Right lobe of liver (tissue), 6 donors: Measurements from ENCODE around the gene FTO. TPM values are rescaled to one million over a fixed set of nuclear protein-coding genes. Genes with fewer than 3 reads are reported as not detected.

Experiments used
- ATAC-seq, 4 donors: fragments of 200-7000 bp; cut with Tn5 transposase; one replicate each; pipeline ENCODE4 v1.9.1; 2020; ENCODE audit warnings: mild to moderate bottlenecking in 4 of 4, moderate library complexity in 4 of 4
- DNase-seq, 3 donors: peaks; one replicate each; pipeline ENCODE4 v3.0.0-alpha.2; 2020
- H3K27ac ChIP-seq, 3 donors: fragments of 200-600 bp; one replicate each; pipeline ENCODE4 v1.8.0; 2022
- H3K27me3 ChIP-seq, 2 donors: fragments of 200-600 bp; one replicate each; pipeline ENCODE4 v1.8.0; 2022
- H3K36me3 ChIP-seq, 4 donors: fragments of 200-600 bp; sonication (generic) in 1 of 4; one replicate each; pipeline versions ENCODE4 v1.5.1 to v1.8.0; 2017 to 2022; ENCODE audit warnings: control low read depth in 1 of 4
- H3K4me1 ChIP-seq, 4 donors: fragments of 200-600 bp; sonication (generic) in 1 of 4; one replicate each; pipeline versions ENCODE4 v1.5.1 to v1.8.0; 2017 to 2022; ENCODE audit warnings: control low read depth in 1 of 4
- H3K4me3 ChIP-seq, 3 donors: fragments of 200-600 bp; one replicate each; pipeline ENCODE4 v1.8.0; 2022
- H3K9me3 ChIP-seq, 4 donors: fragments of 200-600 bp; sonication (generic) in 1 of 4; one replicate each; pipeline versions ENCODE4 v1.5.1 to v1.8.0; 2017 to 2022; ENCODE audit warnings: control low read depth in 1 of 4
- POLR2A ChIP-seq: fragments of 450-650 bp; IDR thresholded peaks from one replicate; pipeline ENCODE4 v1.6.1; 2017; ENCODE audit warnings: antibody characterized with exemption, mild to moderate bottlenecking
- WGBS: methylation state at CpG from one replicate; pipeline ENCODE4 v1.1.6; 2018; ENCODE audit warnings: low coverage, low lambda C conversion rate; ENCODE audit not compliant: insufficient coverage; ENCODE audit errors: missing lambda C conversion rate; 5-methylcytosine and 5-hydroxymethylcytosine counted together
- intact Hi-C, 2 donors: fragments of 100-400 bp; cut with DNase I; formaldehyde crosslinking; loops; one replicate each; pipeline versions ENCODE4 v1.11.2 to v1.14.1; 2022
- total RNA-seq, 6 experiments: library from RNA; depleted of rRNA in 2 of 6; stranded (reverse); fragments of >200 nt in 2 of 6; fragmentation: NEBNext Ultra II Directional in 3 of 6; extraction: Animal tissue kit (Norgen Biotek cat#: 25700) in 3 of 6; gene quantifications; one replicate each; pipeline versions ENCODE4 v1.1.0 to v1.2.4, GENCODE V29; 2016 to 2023
- TF ChIP-seq, protein P1 (sequence below), 4 donors: fragments of 200-600 bp in 3 of 4; fragments of 450-650 bp in 1 of 4; IDR thresholded peaks; one replicate each; pipeline versions ENCODE4 v1.5.1 to v1.8.0; 2016 to 2022; ENCODE audit warnings: antibody characterized with exemption in 4 of 4, mild to moderate bottlenecking in 2 of 4
- donor health status: DM: no; HTN: yes; CAD: no.
- donor health status: DM: no; HTN: no; CAD: no.
- donor health status: DM: no; HTN: no; CAD: no.
- donor health status: DM: no; HTN: yes; CAD: no.
- donor health status: DM: no; HTN: yes; CAD: no.

Gene FTO
- total RNA-seq, 6 experiments from 2014 or later: 28.9 to 51.6 (median 33.6) TPM

DNA sequence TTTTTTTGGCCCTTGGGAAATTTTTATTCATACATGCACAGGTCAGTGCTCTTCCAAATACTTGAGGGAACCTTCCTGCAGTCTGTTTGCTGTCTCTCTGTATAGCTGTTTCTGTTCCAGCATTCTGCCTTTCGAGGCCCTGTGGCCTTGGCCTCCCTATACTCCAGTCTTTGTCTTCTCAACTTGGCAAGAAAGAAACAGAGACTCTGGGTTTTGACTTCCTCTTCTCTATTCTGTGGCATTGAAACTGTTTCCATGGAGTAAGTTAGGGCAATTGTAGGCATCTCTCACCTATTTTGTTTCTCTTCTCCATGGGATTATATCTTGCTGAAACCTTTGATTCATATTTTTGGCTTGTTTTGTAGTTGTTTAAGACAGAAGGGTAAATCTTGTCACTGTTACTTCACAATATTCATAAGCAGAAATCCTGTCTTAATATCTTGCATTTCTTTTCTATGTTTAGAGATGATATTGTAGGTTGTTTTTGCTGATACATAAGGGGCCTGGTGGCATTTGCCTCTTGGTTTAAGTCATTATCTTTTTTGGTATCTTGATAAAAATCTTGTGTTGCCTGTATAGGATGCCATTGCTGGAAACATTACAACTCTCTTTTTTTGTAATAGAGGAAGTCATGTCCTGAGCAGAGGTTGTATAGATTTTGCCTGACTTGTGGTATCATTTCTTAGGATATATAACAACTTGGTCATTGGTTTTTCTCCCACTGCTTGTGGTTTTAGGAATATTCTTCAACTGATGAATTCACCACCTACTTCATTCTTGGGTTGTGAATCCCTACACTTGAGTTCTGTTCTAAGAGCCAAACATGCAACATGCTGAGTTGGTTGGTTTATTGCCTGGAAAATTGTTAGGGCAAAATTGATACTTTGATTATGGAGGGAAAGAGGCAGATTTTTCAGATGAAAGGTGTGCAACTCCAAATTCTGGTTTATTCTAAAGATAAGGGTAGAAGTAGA lies 168.6 kb downstream of the FTO start:
- TF ChIP-seq, protein P1, sequence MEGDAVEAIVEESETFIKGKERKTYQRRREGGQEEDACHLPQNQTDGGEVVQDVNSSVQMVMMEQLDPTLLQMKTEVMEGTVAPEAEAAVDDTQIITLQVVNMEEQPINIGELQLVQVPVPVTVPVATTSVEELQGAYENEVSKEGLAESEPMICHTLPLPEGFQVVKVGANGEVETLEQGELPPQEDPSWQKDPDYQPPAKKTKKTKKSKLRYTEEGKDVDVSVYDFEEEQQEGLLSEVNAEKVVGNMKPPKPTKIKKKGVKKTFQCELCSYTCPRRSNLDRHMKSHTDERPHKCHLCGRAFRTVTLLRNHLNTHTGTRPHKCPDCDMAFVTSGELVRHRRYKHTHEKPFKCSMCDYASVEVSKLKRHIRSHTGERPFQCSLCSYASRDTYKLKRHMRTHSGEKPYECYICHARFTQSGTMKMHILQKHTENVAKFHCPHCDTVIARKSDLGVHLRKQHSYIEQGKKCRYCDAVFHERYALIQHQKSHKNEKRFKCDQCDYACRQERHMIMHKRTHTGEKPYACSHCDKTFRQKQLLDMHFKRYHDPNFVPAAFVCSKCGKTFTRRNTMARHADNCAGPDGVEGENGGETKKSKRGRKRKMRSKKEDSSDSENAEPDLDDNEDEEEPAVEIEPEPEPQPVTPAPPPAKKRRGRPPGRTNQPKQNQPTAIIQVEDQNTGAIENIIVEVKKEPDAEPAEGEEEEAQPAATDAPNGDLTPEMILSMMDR (IDR thresholded peaks at IDR 0.05): no peak
- no peak for TF ChIP-seq POLR2A
- H3K27me3 ChIP-seq: no peaks in the 10 kb centered on the region
- peak in 1 of 4 donors; percentile 21 for ATAC-seq

GRCh38 chr16:53876811-53877210 lies 172.9 kb downstream of the FTO start:
- no peak for DNase-seq
- Histone ChIP-seq H3K9me3 (no peaks in the 10 kb centered on the region), H3K27ac (no peak overlapping the region), H3K27me3 (no peaks in the 10 kb centered on the region), H3K36me3 (peaks cover 0 to 7% (median 0%) of the 10 kb centered on the region in 4 donors), H3K4me1 (peaks cover 0 to 6% (median 0%) of the 10 kb centered on the region in 4 donors), H3K4me3 (no peak overlapping the region)
- intact Hi-C loops: no loop called here
- TF ChIP-seq, protein P1 (IDR thresholded peaks at IDR 0.05): no peak
- no peak for TF ChIP-seq POLR2A
- ATAC-seq: no peak
- WGBS: 94% methylated on average over 5 of the region's 5 CpGs

More for the DNA sequence above, 168.6 kb downstream of the FTO start:
- intact Hi-C loops: no loop called here
- no peak overlapping the region for H3K4me3 ChIP-seq
- no peak for DNase-seq
- WGBS: 56% methylated on average over 1 of the region's 1 CpG
- H3K36me3 ChIP-seq: no peaks in the 10 kb centered on the region
- H3K9me3 ChIP-seq: no peaks in the 10 kb centered on the region
- H3K4me1 ChIP-seq: no peaks in the 10 kb centered on the region
- H3K27ac ChIP-seq: no peak overlapping the region

- ATAC-seq (no peak), DNase-seq (no peak)
- Histone ChIP-seq H3K4me3 (no peak overlapping the region), H3K9me3 (no peaks in the 10 kb centered on the region), H3K27ac (no peak overlapping the region), H3K4me1 (peaks cover 0 to 6% (median 0%) of the 10 kb centered on the region in 4 donors), H3K36me3 (peaks cover 0 to 7% (median 0%) of the 10 kb centered on the region in 4 donors), H3K27me3 (no peaks in the 10 kb centered on the region)
- TF ChIP-seq POLR2A: no peak
- TF ChIP-seq, protein P1 (IDR thresholded peaks at IDR 0.05): no peak
- 74% methylated on average over 3 of the region's 4 CpGs for WGBS
- intact Hi-C loops: no loop called here
Measured at GRCh38 chr16:53878216-53878615, 174.3 kb downstream of the FTO start.

- no peaks in the 10 kb centered on the region for H3K27me3 ChIP-seq
- ATAC-seq (peak in 3 of 4 donors; percentile 50 to 60 (median 59)), DNase-seq (no peak)
- H3K27ac ChIP-seq: no peak overlapping the region
- TF ChIP-seq, protein P1 (IDR thresholded peaks at IDR 0.05): no peak
- TF ChIP-seq POLR2A: no peak
- WGBS: 71% methylated on average over 2 of the region's 2 CpGs
- intact Hi-C loops: no loop called here
- H3K9me3 ChIP-seq: no peaks in the 10 kb centered on the region
- H3K4me1 ChIP-seq: peaks cover 0 to 6% (median 0%) of the 10 kb centered on the region in 4 donors
- no peak overlapping the region for H3K4me3 ChIP-seq
- H3K36me3 ChIP-seq: peaks cover 0 to 7% (median 0%) of the 10 kb centered on the region in 4 donors
Measured at GRCh38 chr16:53881371-53881770, 177.4 kb downstream of the FTO start.
